NCI-H2029 (cell line): ENCODE results near the gene CDH2.
"Not testable (repeated sequence)": the region's sequence is repeated elsewhere in the genome, so short reads cannot be mapped to it uniquely, and the experiment has no call there.

Experiments
- DNase-seq: peaks from one replicate; lab custom pipeline; 2025; lab: John Stamatoyannopoulos, UW

Gene CDH2

DNA sequence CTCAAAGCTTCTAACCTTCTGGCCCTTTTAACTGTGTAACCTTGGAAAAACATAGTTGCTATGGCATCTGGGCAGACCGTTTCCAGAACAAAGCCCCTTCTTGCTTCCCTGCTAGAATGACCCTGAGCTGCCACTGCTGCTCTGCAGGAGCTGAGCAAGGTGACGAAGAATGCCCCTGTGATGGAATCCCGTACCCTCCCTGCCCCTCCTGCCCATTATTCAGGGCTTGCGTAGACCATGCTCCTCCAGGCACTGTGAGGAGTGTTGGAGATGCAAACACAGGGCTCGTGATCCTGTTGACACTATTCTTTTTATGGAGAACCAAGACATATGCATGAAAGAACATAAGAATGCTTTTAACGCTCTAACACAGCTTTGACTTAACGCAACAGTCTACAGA lies 191.1 kb downstream of the CDH2 start:
- no peak for DNase-seq

DNA sequence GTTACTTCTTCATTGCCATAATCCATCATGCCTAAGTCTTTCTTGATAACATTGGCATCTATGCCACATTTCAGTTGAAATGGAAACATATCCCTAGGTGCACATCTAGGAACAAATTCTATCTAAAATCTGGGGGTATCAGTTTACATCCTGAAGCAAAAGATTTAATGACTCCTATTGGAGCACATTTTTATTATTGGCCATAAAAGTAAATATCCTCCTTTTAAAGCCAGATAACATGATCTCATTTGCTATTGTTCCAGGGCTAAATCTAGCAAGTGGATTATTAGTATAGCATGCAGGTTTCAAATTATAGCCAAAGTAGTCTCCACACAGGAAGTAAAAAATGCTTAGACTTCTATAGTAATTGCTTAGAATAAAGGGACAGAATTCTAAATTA lies 193.2 kb downstream of the CDH2 start:
- DNase-seq: no peak

DNA sequence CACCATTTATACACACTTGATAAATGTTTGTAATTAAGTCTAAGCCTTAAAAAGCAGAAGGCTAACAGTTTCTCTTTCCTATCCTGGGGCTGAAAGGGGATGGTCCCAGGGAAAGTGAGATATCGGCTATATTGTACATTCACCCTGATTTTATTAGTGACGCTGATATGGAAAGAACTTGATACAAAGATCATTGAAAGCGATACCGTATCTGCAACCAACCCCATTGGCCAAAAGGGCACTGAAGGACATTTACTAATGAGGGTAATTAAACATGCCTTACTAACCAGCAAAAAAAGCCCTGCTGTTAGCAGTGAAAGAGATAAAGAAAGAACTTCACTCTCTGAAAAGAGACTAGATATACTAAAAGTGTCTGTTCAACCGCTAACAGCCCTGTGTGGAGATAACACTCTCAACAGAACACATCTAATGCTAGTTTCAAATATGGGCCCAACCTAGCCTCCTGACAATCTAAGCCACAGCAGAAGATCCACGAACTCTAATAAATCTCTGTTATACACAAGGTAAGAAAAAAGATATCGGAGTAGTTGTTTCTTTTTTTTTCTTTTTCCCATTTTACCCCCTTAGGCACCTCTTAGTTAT lies 200.0 kb downstream of the CDH2 start:
- no peak for DNase-seq

DNA sequence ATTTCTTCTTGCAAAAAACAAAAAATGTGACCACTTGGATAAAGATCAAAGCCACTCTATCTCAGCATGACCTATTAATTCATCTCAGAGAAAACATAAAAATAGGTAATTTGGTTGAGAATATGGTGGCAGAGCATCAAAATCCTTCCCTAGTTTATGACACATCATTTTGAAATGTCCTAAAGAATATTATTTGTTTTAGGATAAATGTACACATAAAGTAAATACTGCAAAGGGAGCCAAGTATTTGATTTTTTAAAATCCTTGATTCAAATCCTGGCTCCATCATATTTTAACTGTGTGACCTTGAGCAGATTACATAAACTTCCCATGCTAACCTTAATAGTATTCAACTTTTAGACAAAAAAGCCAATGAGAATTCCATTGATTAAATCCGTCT lies 206.6 kb downstream of the CDH2 start:
- no peak for DNase-seq

DNA sequence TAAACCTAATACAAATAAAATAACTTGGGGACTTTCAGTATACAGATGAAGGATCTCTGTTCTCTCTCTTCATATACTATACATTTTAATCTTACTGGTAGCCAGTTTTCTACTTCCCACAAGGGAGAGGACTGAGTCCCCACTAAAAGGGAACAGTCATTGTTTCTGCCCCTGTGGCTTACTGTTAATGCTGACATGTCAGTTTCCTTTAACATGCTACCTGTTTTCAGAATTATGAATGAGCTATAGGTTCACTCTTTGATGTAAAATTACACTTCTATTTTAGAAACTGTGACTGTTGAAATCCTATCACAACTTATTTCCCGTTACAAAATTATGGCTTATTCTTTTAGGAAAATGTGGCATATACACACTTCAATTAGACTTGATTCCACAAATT lies 207.7 kb downstream of the CDH2 start:
- DNase-seq: no peak

DNA sequence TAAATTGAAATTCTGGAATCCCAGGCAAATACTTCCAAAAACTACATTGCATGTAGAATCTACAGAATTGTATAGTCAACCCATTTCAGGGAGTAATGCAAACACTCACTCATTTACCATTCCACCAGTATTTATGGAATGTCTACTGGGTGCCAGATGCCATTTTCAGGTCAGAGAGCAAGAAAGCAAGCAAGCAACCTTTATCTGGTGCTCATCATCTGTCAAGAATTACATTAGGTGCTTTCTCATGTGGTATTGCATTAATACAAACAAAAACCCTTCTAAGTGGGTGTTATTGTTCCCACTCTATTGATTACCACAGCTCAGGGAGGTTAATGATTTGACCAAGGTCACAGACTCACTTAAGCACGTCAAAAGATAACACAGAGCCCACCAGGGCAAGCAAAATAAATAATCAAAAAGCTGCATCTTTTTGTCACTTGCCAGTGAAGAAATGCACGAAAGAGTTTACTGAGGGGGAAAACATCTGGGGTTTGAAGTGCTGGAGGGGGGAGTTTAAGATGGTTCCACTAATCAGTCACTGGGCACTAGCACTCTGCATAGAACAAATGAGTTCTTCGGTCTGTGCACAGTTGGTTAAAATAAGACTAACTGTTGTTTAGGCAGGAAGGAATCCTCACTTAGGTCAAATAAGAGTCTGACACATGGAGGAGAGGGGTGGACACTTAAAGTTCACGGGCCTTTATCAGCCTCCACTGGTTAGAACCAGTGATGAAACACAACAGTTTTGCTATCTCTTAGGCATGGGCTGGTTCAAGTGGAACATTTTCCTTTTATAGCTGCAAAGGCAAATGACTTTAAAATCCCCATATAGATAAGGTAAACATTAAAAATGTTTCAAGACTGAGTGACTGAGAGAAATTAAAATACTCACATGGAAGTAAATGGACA lies 208.8 kb downstream of the CDH2 start:
- DNase-seq: no peak

DNA sequence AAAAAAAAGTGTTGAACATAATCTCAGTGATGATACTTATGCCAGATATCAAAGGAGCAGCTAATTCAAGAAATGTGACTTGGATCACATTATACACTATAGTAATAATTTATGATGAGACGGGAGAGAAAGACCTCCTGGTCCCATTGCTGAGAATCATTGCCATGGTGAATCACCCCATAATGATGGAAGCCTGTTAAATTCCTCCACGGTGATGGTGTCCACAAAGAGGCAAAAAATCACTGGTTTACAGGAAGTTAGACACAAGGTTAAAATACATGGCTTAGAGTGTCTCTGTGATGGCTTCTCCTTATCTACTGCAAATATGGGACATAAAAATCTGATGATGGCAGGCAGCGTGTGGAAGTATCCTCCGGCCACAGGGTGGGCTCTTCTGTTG lies 210.0 kb downstream of the CDH2 start:
- DNase-seq: no peak

DNA sequence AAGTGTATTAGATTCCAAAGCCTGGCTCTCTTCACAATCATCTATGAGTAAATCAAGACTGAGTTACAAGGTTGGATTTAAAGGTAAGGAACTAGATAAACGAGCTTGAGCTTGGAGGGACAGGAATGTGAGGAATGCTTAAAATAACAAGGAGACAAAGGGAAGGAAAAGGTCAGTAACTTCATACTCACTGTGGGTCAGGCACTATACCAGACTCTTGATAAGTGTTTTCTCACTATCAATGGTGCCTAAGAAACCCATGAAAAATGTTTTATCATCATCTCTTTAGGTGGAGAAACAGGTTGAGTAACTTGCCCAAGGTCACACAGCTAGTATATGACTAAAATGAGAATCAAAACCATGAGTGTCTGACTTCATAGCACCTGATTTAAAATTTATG lies 212.1 kb downstream of the CDH2 start:
- no peak for DNase-seq

DNA sequence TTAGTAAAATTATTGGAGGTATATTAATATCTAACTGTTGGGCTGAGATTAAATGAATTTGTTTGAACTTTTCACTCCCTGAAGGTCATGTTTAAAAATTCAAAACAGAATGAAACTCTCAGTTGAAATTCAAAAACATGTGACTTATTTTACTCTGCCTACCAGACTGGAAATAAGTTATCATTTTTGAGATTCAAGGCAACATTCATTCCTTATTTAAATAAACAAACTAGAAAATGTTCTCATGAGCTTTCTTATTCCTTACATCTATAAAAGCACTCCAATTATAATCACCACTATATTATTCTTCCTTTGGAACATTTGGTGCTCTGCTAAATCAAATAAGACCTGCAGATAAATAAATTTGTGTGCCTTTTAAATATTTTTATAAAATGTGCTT lies 217.8 kb downstream of the CDH2 start:
- no peak for DNase-seq

DNA sequence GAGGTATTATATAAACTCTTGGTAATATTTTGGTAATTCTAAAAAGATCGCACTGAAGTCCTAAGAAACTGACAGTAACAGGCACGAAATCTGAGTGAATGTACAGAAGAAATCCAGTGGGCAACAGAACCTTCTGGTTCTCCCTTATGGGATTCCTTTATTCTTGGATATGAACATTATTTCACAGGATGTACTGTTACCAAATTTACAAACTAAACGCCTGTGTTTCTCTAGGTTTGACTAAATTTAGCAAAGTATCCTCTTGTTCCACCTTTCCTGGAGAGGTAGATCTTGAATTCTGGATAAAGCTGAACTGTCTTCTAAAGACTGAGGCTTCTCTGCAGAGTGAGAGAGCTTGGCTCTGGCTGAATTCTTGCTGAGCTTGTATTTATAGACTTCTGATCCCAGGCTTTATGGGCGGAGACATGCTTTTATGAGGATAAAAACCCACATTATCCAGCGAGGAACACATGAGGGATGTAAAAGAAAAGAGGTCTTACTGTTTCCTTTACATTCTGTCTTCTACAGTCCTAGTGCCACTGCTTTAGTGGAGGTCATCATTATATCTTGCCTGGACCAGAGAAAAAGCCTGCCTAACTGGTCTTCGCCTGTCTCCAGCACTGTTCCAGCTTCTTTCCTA lies 220.8 kb downstream of the CDH2 start:
- no peak for DNase-seq

DNA sequence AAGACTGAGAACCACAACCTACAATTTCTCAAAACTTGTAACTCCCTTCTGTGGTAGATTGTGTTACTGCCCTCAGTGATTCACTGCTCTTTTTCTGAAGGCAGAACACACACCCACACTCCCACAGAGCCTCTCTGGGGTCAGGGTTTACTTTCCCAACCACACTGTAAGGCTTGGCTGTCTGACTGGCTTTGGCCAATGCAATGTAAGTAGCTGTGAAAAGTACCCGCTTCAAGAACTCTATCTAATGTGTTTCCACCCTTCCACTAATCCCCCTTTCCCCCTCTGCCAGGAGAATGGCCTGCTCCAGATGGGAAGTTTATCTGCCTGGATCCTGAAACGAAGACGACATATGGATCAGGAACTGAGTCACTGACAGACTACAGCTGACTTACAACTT lies 222.7 kb downstream of the CDH2 start:
- no peak for DNase-seq

DNA sequence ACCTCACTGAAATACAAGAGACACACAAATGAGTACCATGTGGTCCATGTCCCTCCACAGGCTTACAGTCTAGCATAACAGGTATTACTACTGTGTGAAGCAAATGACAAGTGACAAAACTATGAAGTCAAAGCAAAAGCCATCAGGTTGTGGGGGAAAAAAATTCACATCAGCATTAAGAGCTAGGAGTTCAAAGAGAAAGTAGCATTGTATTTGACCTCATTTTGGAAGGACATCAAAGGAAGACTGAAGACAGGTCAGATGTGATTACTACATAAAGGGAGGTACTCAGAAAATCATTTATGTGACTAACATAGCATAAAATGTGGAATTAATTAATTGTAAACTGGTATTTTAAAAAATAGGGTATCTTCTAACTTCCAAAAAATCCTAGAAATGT lies 224.2 kb downstream of the CDH2 start:
- no peak for DNase-seq

DNA sequence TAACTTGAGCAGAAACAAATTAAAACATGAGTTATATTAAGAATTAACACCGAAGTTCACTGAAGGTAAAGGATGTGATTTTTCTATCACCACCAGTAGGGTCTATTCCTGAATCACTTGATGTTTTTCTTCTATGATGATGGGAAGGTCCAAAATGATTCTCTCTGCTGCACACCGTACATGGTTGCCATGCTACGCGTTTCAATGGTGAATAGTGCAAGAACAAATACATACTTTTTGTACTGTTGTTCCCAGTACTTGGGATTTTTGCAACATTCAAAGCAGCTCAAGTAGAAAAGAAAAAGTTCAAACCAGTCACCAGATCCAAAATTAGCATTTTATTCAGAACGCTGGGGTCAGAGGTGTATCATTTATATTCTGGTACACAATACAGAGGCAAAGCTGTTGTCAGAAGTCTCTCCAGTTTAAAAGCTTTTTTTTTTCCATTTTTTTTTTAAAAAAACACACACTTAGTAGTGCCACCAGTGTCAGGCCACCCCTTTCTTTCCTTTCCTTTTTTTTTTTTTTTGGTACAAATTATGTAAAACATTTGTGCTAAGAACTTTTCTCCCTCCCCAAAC lies 226.2 kb downstream of the CDH2 start:
- no peak for DNase-seq

DNA sequence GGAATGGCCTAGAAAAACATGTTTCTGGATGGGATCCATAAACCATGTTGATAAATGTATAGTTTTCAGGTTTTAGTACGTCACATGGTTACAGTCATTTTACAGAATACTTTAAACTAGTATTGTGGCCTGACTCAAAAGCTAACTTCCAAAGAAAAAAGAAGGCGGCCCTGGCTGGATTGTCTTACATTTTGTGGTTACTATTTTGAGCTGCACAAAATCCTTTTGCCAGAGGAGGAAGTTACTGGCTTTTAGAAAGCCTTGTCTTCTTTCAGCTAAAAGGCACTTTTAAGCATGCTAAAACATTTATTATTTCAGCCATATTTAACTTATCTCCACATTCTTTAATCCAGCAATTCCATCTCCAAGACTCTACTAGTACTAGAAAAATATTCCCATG lies 227.9 kb downstream of the CDH2 start:
- DNase-seq: no peak

DNA sequence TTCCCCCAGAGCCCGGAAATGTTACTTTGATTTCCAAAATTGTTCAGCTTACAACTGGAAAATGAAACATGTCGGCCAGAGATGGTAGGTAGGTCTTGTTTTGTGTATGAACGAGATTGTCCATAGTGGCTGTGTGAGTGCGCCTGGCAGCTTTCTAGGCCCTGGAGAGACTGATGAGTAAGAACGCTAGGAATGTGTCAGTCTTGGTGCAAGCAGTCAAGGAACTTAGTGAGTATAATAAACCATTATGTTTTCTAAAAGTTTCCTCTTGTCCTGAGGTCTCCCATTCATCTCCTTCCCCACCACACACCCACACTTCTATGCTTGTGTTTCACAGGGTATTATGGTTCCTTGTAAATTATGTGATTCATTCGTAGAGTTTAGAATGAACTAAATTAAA lies 234.2 kb downstream of the CDH2 start:
- no peak for DNase-seq

DNA sequence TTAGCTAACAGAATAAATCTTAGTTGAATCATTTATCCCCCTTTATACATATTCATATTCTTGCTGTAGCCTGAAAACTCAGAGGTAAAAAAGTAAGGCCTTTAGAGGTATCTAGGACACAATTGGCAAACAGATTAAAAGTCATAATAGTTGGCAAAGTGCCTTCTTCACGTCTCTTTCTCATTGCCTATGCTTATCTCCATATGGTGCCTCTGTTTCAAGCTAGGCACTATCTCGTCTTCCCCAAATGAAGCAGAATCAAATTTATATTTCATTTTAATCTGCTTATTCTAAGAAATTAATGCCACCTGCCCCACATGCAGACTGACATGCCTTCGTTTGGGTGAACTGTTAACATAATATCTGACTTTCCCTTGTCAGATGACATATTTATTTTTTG lies 245.4 kb downstream of the CDH2 start:
- no peak for DNase-seq

DNA sequence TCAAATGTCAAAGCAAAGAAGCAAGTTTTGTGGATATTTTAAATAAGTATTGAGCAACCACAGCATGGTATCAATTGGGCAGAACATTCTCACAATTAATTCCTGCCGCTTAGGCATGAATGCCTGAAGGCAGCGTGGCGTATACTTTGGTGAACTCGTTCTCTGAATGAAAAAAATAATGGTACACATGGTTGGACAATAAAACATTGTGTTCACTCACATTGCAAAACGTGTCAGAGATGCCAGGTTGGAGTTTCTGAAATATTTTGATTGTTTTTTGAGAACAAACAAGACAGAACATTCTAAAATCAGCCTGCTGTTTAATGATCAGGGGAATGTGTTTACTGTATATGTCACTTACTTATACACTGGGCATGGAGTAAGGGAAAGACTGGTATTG lies 254.2 kb downstream of the CDH2 start:
- DNase-seq: no peak

DNA sequence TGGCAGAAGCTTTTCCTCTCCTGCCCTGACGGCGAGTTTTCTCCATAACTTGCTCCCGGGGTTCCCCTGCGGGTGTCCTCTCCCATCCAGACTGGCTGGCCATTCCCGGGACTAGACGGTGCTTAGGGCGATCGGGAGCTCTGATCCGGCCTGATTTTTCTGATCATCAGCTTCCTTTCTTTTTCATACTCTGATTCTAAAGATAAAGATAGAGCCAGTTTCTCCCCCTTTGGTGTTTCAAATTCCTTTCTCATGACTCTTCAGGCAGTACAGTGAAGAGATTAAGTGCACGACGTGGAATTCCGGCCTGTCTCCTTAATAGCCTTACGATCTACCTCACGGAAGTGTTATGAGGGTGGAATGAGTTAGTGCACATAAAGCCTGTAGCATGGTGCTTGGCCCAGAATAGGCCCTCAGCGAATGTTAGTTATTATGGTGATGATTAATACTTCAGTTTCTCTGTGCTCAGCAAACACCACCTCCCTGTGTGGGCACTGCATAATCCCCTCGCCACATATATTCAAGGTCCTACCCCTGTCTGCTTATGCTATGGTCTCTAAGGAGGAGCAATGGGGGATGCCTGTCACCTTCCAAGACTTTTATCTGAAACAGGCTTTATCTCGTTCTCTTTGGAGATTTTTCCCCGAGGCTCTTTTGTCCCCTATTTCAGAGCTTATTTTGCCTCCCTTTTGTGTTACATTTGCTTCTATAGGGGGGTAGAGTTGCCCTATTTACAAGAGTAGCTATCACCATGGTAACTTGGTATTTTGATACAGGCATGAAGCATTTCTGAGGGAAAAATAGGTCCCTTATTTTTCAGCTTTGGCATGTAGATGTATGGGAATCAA lies 254.8 kb downstream of the CDH2 start:
- no peak for DNase-seq

DNA sequence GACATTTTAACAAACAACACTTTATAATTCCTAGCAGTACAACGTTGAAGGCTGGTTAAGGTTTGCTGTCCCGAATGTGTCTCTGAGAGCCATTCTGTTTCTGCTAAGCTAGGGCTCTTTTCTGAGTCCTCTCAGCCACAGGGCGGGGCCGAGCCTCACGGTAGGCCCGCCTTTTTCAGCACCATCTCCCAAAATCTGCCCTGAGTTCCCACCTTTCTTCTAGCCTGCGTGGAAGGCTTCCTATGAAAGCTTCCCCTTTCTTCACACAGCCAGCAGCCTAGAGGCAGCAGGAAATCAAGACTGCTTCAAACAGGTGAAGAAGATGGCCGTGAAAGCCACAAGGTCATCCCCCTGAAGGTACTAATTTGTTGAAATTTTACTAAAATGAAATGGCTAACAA lies 255.5 kb downstream of the CDH2 start:
- no peak for DNase-seq

DNA sequence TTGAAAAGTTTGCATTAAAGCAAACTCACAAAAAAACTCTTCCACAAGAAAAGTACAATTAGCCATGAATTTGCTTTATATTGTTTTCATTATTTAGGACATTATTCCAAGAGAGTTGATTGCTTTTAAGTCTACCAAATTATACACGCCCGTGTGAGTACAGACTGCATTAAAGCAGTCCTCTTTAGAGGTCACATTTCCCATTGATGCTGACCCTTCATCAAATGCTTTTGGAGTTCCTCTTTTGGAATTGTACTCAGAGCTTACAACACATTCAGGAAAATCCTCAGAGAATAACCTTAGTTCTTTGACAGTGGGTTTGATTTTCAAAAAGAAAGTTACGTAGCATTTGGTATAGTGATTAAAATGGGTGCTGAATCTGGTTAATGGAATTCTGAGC lies 256.1 kb downstream of the CDH2 start:
- no peak for DNase-seq

DNA sequence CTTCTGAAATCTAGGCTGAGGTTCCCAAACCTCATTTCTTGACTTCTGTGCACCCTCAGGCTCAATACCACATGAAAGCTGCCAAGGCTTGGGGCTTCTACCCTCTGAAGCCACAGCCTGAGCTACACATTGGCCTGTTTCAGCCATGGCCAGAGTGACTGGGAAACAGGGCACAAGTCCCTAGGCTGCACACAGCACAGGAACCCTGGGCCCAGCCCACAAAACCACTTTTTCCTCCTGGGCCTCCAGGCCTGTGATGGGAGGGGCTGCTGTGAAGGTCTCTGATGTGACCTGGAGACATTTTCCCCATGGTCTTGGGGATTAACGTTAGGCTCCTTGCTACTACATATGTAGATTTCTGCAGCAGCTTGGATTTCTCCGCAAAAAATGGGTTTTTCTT lies 270.7 kb downstream of the CDH2 start:
- not testable (repeated sequence) for DNase-seq

DNA sequence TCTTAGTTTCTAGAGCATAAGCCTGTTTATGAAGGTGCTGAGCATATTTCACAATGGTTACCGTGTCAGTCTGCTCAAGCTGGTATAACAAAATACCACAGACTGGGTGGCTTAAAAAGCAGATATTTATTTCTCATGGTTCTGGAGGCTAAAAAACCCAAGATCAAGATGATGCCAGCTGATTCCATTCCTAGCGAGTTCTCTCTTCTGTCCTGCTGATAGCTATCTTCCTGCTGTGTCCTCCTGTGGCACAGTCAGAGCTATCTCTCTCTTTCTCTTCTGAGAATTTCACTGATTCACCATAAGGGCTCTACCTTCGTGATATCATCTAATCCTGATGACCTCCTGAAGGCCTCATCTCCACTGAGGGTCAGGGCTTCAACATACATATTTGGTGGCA lies 273.0 kb downstream of the CDH2 start:
- DNase-seq: no peak
